Neutrophil (primary cell): ENCODE measurements around the gene SEMA3A.

Experiments used
- H3K27ac ChIP-seq: fragments of 200-600 bp; sonication (generic); 2 replicates; pipeline ENCODE4 v1.5.1; 2016; ENCODE audit warnings: mild to moderate bottlenecking, moderate library complexity
- H3K27me3 ChIP-seq: fragments of 200-600 bp; sonication (generic); 2 replicates; pipeline ENCODE4 v1.6.0; 2016; ENCODE audit warnings: mild to moderate bottlenecking
- H3K36me3 ChIP-seq: fragments of 200-600 bp; sonication (generic); 2 replicates; pipeline ENCODE4 v1.5.1; 2017
- H3K4me1 ChIP-seq, 2 experiments: fragments of 200-600 bp in 1 of 2; sonication (generic) in 1 of 2; 1 replicate in 1 of 2; 2 replicates in 1 of 2; pipeline versions ENCODE4 v1.5.1 to v1.6.1; 2013 to 2016; ENCODE audit warnings: low read depth in 1 of 2, low read length in 1 of 2, mild to moderate bottlenecking in 1 of 2, moderate library complexity in 1 of 2; ENCODE audit not compliant: control insufficient read depth in 1 of 2, insufficient read depth in 1 of 2
- H3K4me3 ChIP-seq, 2 experiments: fragments of 200-600 bp in 1 of 2; sonication (generic) in 1 of 2; 1 replicate in 1 of 2; 2 replicates in 1 of 2; pipeline ENCODE4 v1.5.1; 2013 to 2016; ENCODE audit warnings: low read depth in 1 of 2, low read length in 1 of 2, mild to moderate bottlenecking in 1 of 2, moderate library complexity in 1 of 2
- H3K9me3 ChIP-seq: fragments of 200-600 bp; sonication (generic); 2 replicates; pipeline ENCODE4 v1.5.1; 2016
- TF ChIP-seq, protein P1 (sequence below): fragments of 200-600 bp; sonication (generic); IDR thresholded peaks from 2 replicates; pipeline ENCODE4 v1.5.1; 2016; ENCODE audit warnings: antibody characterized with exemption

SEMA3A gene

DNA sequence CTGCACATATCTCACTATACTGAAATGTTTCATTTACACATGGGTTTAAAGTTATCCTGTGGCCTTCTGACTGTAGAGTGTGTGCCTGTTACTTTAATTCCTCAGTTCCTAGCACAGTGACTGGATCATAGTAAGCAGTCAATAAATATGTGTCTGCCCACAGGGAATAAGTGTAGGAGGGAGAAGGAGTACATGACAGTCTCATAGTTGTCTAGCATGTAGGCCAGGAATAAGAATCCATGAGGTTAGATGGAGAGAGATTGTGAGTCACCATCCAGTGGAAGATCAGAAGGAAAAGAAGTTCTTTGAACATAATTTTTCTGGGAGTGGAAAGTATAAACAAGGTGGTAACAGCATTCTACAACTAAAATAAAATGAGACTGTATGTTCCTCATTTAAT, 36.6 kb upstream of the SEMA3A start:
- no peaks in the 10 kb centered on the region for H3K9me3 ChIP-seq
- H3K36me3 ChIP-seq = no peaks in the 10 kb centered on the region
- no peak overlapping the region for H3K4me3 ChIP-seq
- no peak overlapping the region for H3K27ac ChIP-seq
- H3K27me3 ChIP-seq = no peaks in the 10 kb centered on the region
- no peaks in the 10 kb centered on the region for H3K4me1 ChIP-seq
- TF ChIP-seq, protein P1, sequence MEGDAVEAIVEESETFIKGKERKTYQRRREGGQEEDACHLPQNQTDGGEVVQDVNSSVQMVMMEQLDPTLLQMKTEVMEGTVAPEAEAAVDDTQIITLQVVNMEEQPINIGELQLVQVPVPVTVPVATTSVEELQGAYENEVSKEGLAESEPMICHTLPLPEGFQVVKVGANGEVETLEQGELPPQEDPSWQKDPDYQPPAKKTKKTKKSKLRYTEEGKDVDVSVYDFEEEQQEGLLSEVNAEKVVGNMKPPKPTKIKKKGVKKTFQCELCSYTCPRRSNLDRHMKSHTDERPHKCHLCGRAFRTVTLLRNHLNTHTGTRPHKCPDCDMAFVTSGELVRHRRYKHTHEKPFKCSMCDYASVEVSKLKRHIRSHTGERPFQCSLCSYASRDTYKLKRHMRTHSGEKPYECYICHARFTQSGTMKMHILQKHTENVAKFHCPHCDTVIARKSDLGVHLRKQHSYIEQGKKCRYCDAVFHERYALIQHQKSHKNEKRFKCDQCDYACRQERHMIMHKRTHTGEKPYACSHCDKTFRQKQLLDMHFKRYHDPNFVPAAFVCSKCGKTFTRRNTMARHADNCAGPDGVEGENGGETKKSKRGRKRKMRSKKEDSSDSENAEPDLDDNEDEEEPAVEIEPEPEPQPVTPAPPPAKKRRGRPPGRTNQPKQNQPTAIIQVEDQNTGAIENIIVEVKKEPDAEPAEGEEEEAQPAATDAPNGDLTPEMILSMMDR = no peak

DNA sequence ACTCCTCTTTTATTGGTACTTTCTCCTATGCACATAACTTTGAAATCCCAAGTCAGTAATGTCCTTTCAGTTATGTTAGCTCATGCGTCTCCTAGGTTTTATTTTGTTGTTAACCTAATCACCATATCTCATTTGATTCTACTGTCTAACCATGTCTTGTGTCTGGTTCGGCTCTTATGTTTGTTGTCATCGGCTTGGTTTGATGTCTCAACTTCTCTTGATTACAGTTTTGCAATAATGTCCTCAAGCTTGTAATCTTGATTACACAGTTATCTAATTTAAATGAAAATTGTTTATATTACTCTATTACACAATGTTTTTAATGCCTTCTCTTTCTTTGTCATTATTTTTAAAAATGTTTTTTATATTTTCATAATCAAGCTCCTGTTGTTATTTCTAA, 35.9 kb upstream of the SEMA3A start:
- no peaks in the 10 kb centered on the region for H3K4me1 ChIP-seq
- TF ChIP-seq, protein P1 = no peak
- no peak overlapping the region for H3K27ac ChIP-seq
- H3K9me3 ChIP-seq = no peaks in the 10 kb centered on the region
- no peaks in the 10 kb centered on the region for H3K27me3 ChIP-seq
- no peak overlapping the region for H3K4me3 ChIP-seq
- no peaks in the 10 kb centered on the region for H3K36me3 ChIP-seq

DNA sequence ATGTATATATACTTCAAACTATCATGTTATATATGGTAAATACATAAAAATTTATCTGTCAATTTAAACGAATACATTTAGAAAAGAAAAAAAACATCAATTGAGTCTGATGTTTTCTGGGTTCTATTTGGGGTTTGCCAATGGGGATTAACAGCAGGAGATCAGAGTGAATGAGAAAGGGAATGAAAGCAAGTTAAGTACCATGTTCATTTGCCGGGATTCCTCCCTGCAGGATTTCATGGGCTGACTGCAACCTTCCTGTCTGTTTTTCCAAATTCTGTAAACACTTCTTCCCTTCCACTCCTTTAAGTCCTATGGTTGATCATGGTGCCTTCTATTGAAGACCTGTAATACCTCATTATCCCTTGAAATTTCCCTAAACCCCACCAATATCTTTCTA, 33.9 kb upstream of the SEMA3A start:
- no peaks in the 10 kb centered on the region for H3K36me3 ChIP-seq
- no peaks in the 10 kb centered on the region for H3K9me3 ChIP-seq
- TF ChIP-seq, protein P1 = no peak
- no peaks in the 10 kb centered on the region for H3K4me1 ChIP-seq
- no peak overlapping the region for H3K27ac ChIP-seq
- H3K4me3 ChIP-seq = no peak overlapping the region
- no peaks in the 10 kb centered on the region for H3K27me3 ChIP-seq

DNA sequence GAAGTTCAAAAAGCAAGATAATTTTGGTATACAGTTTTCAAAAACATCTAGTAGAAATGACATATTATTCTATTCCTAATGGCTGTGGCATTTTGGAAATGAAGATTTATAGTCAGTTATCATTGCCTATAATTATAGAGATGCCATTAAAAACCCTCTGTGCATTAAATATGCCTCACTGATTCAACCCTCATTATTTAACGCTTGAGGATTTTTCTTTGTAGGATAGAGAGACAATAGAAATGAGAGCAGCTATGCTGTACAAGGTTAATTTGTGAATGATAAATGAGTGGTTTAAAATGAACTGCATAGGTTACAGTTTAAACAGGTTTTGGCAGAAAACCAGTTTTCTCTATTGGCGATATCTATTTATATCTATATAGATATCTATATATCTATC, 32.2 kb upstream of the SEMA3A start:
- TF ChIP-seq, protein P1 = no peak
- Histone ChIP-seq H3K4me1 (no peaks in the 10 kb centered on the region), H3K27me3 (no peaks in the 10 kb centered on the region), H3K9me3 (no peaks in the 10 kb centered on the region), H3K36me3 (no peaks in the 10 kb centered on the region), H3K4me3 (no peak overlapping the region), H3K27ac (no peak overlapping the region)

DNA sequence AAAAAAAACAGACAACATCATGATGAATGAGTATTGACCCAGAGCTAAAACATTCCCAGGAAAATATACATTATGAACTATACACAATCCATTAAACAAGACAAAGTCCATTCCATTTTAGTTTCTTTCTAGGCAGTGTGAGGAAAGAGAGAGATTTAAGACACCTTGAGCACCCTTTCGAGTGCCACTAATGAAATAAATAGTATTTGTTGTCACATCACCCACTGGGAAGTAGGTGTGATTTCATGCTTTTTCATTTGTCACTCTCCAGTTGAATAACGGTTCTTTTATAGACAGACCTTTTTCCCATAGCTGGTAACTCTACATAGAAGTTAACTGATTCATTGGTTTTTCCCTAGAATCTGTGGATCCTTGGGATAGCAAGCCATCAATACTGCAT, 29.9 kb upstream of the SEMA3A start:
- Histone ChIP-seq H3K4me3 (no peak overlapping the region), H3K36me3 (no peaks in the 10 kb centered on the region), H3K9me3 (no peaks in the 10 kb centered on the region), H3K27ac (no peak overlapping the region), H3K27me3 (no peaks in the 10 kb centered on the region), H3K4me1 (no peaks in the 10 kb centered on the region)
- TF ChIP-seq, protein P1 = no peak

DNA sequence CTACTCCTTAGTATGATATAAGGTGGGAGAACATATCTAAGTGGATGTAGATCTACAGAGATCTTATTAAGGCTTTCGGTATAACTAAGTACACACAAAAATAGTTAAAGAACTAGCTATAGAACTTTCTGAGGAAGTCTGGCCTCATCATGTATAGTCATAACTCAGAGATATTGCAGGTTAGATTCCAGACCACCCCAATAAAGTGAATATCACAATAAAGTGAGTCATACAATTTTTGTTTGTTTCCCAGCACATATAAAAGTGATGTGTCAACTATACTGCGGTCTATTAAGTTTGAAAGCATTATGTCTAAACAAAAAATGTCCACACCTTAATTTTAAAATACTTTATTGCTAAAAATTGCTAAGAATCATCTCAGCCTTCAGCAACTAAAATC, 24.7 kb upstream of the SEMA3A start:
- H3K4me1 ChIP-seq = no peaks in the 10 kb centered on the region
- TF ChIP-seq, protein P1 = no peak
- no peak overlapping the region for H3K4me3 ChIP-seq
- H3K9me3 ChIP-seq = no peaks in the 10 kb centered on the region
- no peaks in the 10 kb centered on the region for H3K27me3 ChIP-seq
- no peak overlapping the region for H3K27ac ChIP-seq
- H3K36me3 ChIP-seq = no peaks in the 10 kb centered on the region
